HepG2 (cell line): ENCODE data around the gene C1RL.

ENCODE experiments used
- BRCA1 ChIP-seq: sonication (generic); formaldehyde crosslinking; IDR thresholded peaks from 2 replicates; pipeline ENCODE4 v1.4.0; 2020; ENCODE audit warnings: missing genetic modification reagents
- CHD2 ChIP-seq: IDR thresholded peaks from 2 replicates; pipeline ENCODE4 v1.6.1; 2011; ENCODE audit warnings: low read depth, low read length, improper control_type of control experiment
- CREBL2 ChIP-seq: sonication (generic); formaldehyde crosslinking; IDR thresholded peaks from 2 replicates; pipeline ENCODE4 v1.8.1; 2023; ENCODE audit warnings: missing genetic modification reagents, mild to moderate bottlenecking, borderline replicate concordance
- MTA1 ChIP-seq: sonication (generic); formaldehyde crosslinking; IDR thresholded peaks from 2 replicates; pipeline ENCODE4 v1.4.0; 2020; ENCODE audit warnings: missing genetic modification reagents, mild to moderate bottlenecking, borderline replicate concordance
- POLR2A ChIP-seq, 2 experiments: IDR thresholded peaks; 2 replicates each; pipeline ENCODE4 v1.6.1; 2011; ENCODE audit warnings: low read depth in 2 of 2, low read length in 2 of 2, mild to moderate bottlenecking in 1 of 2, moderate library complexity in 1 of 2; ENCODE audit not compliant: insufficient read depth in 1 of 2
- YY1 ChIP-seq: IDR thresholded peaks from 2 replicates; pipeline ENCODE4 v1.6.1; 2011; ENCODE audit warnings: low read length, low read depth, moderate library complexity, mild to moderate bottlenecking; ENCODE audit not compliant: insufficient read depth, insufficient replicate concordance
- ZNF138 ChIP-seq: sonication (generic); formaldehyde crosslinking; IDR thresholded peaks from 2 replicates; pipeline ENCODE4 v1.5.0; 2020; ENCODE audit warnings: mild to moderate bottlenecking, low read depth, missing genetic modification reagents
- ZNF18 ChIP-seq: sonication (generic); formaldehyde crosslinking; IDR thresholded peaks from 2 replicates; pipeline ENCODE4 v1.8.0; 2022; ENCODE audit warnings: mild to moderate bottlenecking, missing genetic modification reagents; ENCODE audit not compliant: insufficient replicate concordance
- ZNF737 ChIP-seq: sonication (generic); formaldehyde crosslinking; IDR thresholded peaks from 2 replicates; pipeline ENCODE4 v1.5.0; 2020; ENCODE audit warnings: missing genetic modification reagents, mild to moderate bottlenecking, borderline replicate concordance
- ZNF749 ChIP-seq: sonication (generic); formaldehyde crosslinking; IDR thresholded peaks from 2 replicates; pipeline ENCODE4 v1.8.0; 2022; ENCODE audit warnings: mild to moderate bottlenecking, missing genetic modification reagents, moderate library complexity, borderline replicate concordance
- ZNF777 ChIP-seq: sonication (generic); formaldehyde crosslinking; IDR thresholded peaks from 2 replicates; pipeline ENCODE4 v1.4.0; 2020; ENCODE audit warnings: missing genetic modification reagents
- ZNF792 ChIP-seq: IDR thresholded peaks from 2 replicates; pipeline ENCODE4 v1.6.1; 2016
- TF ChIP-seq, protein P1 (sequence below): sonication (generic); formaldehyde crosslinking; IDR thresholded peaks from 2 replicates; pipeline ENCODE4 v1.4.0; 2020; ENCODE audit warnings: missing genetic modification reagents
- TF ChIP-seq, protein P2 (sequence below): sonication (generic); formaldehyde crosslinking; IDR thresholded peaks from 2 replicates; pipeline ENCODE4 v1.5.0; 2020; ENCODE audit warnings: mild to moderate bottlenecking, missing genetic modification reagents, moderate library complexity

DNA sequence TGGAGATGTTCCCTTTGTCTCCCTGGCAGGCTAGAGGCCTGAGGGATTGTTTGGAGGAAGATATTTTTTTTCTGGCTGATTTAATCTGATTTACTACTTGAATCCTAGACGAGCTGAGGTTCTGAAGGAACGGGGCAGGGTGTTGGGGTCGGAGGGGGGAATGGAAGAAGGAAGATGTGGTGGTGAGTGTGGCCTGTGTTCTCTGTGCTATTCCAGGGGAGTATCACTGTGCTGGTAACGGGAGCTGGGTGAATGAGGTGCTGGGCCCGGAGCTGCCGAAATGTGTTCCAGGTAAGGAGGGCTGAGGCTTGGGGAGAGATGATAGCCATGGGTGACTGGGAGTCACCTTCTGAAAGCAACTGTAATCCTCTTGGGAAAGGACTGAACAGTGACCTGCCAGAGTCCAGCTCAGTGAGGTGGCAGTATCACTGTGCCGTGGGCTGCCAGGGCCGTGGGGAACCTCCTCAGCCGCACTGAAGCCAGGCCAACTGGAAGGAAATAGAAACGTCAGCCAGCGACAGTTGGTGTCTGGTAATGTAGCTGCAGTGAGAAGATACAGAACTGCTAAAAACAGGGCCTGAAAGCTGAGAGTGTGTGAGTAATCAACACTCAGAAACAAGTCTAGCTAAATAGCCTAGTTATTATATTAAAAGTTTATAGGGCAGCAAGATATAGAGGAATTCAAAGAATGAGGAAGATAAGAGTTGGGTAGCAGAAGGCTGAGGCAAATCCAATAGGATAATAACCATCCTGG, 40.6 kb downstream of the C1RL start:
- no peak for TF ChIP-seq ZNF138 (CRISPR knock-in tag)
- no peak for TF ChIP-seq POLR2A (IDR thresholded peaks at IDR 0.05; ENCODE audit: insufficient read depth in 1 of 2, low read depth in 2 of 2, low read length in 2 of 2)
- TF ChIP-seq, protein P1, sequence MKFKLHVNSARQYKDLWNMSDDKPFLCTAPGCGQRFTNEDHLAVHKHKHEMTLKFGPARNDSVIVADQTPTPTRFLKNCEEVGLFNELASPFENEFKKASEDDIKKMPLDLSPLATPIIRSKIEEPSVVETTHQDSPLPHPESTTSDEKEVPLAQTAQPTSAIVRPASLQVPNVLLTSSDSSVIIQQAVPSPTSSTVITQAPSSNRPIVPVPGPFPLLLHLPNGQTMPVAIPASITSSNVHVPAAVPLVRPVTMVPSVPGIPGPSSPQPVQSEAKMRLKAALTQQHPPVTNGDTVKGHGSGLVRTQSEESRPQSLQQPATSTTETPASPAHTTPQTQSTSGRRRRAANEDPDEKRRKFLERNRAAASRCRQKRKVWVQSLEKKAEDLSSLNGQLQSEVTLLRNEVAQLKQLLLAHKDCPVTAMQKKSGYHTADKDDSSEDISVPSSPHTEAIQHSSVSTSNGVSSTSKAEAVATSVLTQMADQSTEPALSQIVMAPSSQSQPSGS = no peak
- no peak for TF ChIP-seq CREBL2 (CRISPR knock-in tag)
- TF ChIP-seq YY1 = no peak
- TF ChIP-seq, protein P2, sequence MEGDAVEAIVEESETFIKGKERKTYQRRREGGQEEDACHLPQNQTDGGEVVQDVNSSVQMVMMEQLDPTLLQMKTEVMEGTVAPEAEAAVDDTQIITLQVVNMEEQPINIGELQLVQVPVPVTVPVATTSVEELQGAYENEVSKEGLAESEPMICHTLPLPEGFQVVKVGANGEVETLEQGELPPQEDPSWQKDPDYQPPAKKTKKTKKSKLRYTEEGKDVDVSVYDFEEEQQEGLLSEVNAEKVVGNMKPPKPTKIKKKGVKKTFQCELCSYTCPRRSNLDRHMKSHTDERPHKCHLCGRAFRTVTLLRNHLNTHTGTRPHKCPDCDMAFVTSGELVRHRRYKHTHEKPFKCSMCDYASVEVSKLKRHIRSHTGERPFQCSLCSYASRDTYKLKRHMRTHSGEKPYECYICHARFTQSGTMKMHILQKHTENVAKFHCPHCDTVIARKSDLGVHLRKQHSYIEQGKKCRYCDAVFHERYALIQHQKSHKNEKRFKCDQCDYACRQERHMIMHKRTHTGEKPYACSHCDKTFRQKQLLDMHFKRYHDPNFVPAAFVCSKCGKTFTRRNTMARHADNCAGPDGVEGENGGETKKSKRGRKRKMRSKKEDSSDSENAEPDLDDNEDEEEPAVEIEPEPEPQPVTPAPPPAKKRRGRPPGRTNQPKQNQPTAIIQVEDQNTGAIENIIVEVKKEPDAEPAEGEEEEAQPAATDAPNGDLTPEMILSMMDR (CRISPR knock-in tag) = no peak
- no peak for TF ChIP-seq CHD2
- TF ChIP-seq ZNF792 (CRISPR knock-in tag) = no peak
- no peak for TF ChIP-seq ZNF737 (CRISPR knock-in tag)
- no peak for TF ChIP-seq MTA1
- no peak for TF ChIP-seq ZNF749
- no peak for TF ChIP-seq ZNF18 (CRISPR knock-in tag)
- no peak for TF ChIP-seq ZNF777 (CRISPR knock-in tag)
- TF ChIP-seq BRCA1 (CRISPR knock-in tag) = no peak
